Retinal pigment epithelial cell (primary cell): Measurements from ENCODE around the gene NUDT22.

ENCODE experiments used
- DNase-seq: peaks from one replicate; pipeline ENCODE4 v3.0.0-alpha.2; 2010; ENCODE audit warnings: low read depth
- H3K4me3 ChIP-seq: 2 replicates; pipeline ENCODE4 v1.5.1; 2011; ENCODE audit warnings: mild to moderate bottlenecking, low read length, control low read depth, moderate library complexity
- TF ChIP-seq, protein P1 (sequence below): conservative IDR thresholded peaks from 2 replicates; pipeline ENCODE4 v1.5.1; 2011; ENCODE audit warnings: low read depth, low read length, control low read depth, inconsistent platforms

Gene NUDT22

DNA sequence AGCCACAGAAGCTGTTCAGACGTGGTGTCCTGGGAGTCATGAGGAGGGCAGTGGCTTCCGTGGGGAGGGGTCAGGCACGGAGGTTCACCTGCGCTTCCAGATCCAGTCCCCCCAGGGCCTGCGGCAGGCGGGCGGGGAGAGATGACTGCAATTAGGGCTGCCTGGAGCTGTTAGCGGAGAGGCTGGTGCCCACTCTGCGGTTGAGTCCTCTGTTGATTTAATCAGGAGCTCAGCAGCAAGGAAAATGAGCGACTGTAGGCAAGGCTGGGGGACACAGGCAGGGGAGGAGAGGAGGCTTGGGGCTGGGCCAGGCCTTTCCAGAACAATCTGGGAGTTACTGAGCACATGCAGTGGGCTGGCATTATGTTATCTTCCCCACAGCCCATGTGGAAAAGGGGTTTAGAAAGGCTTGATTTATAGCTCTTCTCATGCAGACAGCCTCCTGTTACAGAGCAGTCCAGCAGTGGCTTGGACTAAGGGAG lies 38.3 kb downstream of the NUDT22 start:
- no peak for DNase-seq
- TF ChIP-seq, protein P1, sequence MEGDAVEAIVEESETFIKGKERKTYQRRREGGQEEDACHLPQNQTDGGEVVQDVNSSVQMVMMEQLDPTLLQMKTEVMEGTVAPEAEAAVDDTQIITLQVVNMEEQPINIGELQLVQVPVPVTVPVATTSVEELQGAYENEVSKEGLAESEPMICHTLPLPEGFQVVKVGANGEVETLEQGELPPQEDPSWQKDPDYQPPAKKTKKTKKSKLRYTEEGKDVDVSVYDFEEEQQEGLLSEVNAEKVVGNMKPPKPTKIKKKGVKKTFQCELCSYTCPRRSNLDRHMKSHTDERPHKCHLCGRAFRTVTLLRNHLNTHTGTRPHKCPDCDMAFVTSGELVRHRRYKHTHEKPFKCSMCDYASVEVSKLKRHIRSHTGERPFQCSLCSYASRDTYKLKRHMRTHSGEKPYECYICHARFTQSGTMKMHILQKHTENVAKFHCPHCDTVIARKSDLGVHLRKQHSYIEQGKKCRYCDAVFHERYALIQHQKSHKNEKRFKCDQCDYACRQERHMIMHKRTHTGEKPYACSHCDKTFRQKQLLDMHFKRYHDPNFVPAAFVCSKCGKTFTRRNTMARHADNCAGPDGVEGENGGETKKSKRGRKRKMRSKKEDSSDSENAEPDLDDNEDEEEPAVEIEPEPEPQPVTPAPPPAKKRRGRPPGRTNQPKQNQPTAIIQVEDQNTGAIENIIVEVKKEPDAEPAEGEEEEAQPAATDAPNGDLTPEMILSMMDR, result no peak
- no peak overlapping the region for H3K4me3 ChIP-seq

DNA sequence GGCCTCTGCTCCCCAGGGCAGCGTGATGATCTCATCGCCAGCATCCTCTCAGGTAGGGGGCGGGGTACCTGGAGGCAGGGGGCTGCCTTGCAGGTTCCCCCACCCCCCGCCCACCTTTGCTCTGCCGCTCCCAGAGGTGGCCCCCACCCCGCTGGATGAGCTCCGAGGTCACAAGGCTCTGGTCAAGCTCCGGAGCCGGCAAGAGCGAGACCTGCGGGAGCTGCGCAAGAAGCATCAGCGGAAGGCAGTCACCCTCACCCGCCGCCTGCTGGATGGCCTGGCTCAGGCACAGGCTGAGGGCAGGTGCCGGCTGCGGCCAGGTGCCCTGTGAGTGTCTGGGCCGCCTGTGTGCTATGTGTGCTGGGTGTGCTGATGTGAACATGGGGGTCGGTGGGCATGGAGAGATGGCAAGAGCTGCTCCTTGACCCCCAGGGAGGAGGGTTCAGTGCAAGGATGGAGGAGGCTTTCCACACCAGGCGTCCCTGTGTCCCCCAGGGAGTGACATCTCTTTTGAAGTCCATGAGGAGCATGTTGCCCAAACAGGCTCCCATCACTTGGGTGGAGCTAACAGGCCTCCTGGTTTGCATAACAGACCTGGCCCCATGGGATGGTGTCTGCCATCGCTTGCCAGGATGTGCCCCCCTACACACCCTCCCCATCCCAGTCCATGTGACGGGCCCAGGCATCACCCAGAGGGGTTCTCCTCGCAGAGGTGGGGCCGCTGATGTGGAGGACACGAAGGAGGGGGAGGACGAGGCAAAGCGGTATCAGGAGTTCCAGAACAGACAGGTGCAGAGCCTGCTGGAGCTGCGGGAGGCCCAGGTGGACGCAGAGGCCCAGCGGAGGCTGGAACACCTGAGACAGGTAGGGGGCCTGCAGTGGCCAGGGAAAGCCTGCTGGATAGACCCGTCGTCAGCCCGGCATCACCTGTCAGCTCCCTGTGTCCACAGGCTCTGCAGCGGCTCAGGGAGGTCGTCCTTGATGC lies 39.4 kb downstream of the NUDT22 start:
- DNase-seq, result no peak
- TF ChIP-seq, protein P1, result no peak
- H3K4me3 ChIP-seq, result no peak overlapping the region

DNA sequence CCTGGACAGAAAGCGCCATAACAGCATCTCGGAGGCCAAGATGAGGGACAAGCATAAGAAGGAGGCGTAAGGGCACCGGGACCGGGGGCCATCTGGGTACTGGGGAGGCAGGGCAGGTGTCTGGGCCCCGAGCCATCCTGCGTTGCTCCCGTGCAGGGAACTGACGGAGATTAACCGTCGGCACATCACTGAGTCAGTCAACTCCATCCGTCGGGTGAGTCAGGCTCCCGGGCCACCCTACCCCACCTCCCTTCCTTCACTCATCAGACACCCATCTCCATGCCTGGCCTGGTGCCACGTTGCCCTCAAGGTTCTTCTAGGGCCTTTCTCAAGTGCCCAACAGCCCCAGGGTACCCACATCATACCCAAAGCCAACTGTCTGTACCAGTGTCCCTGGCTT lies 40.3 kb downstream of the NUDT22 start:
- no peak for DNase-seq
- H3K4me3 ChIP-seq, result no peak overlapping the region

DNA sequence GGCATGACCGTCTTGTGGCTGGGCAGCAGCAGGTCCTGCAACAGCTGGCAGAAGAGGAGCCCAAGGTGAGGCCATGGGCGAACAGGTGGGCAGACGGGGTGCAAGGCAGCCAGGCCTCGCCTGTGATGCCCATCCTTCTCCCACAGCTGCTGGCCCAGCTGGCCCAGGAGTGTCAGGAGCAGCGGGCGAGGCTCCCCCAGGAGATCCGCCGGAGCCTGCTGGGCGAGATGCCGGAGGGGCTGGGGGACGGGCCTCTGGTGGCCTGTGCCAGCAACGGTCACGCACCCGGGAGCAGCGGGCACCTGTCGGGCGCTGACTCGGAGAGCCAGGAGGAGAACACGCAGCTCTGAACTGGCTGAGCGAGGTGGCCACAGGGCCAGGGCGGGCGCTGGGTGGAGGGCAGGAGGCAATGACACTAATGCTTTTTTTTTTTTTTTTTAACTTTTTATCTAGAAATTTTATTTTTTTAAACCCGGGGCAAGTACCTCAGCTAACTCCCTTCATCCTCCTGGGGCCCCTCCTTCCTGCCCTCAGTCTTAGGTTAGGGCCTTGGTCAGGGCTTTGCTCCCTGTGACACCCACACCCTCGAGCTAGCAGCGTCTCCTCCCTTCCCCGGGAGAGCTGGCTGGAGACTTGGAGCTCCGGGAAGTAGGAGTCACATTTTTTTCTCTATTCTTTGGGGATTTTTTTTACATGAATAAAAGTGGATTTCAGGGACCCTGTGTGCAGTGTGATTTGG lies 41.3 kb downstream of the NUDT22 start:
- DNase-seq, result no peak
- H3K4me3 ChIP-seq, result no peak overlapping the region
- TF ChIP-seq, protein P1, result no peak

More for the DNA sequence above, 40.3 kb downstream of the NUDT22 start:
- TF ChIP-seq, protein P1, result no peak

DNA sequence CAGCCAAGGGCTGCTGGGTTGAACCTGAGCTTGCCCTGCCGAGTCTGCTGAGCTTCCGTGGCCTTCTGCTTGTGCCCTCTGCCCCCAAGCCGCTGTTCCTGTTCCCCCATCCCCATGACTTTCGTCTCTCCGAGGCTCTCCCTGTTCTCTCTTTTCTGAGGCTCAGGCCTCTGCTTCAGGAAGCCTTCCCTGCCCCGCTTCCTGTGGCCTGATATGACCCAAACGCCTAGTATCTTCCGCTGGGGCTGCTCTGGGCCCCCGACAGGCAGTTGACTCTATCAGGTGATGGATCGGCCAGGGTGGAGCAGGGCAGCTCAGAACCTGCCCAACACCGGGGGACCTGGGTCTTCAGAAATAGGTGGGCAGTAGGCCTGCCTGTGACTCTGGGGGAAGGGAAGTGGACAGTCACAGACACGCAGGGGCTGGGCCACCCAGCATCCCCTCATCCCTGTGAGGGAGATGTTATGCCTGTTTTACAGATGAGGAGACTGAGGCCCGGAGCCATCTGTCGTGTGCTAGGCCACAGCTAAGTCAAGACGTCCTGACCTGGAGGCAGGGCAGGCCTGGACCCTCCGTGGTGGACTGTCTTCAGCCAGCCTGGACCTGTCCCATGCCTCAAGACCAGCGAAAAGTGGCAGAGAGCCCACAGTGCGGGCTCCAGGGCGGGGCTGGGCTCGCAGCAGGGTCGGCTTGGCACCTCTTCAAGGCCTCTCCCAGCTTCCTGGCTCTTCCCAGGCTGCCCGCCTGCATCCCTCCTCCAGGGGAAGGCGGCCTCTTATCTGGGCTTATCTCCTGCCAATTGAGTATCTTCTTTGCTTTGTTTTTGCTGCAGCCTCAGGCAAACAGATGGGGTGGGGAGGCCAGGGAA lies 42.2 kb downstream of the NUDT22 start:
- DNase-seq, result no peak
- TF ChIP-seq, protein P1, result no peak
- peak overlapping the region; percentile 64 for H3K4me3 ChIP-seq

DNA sequence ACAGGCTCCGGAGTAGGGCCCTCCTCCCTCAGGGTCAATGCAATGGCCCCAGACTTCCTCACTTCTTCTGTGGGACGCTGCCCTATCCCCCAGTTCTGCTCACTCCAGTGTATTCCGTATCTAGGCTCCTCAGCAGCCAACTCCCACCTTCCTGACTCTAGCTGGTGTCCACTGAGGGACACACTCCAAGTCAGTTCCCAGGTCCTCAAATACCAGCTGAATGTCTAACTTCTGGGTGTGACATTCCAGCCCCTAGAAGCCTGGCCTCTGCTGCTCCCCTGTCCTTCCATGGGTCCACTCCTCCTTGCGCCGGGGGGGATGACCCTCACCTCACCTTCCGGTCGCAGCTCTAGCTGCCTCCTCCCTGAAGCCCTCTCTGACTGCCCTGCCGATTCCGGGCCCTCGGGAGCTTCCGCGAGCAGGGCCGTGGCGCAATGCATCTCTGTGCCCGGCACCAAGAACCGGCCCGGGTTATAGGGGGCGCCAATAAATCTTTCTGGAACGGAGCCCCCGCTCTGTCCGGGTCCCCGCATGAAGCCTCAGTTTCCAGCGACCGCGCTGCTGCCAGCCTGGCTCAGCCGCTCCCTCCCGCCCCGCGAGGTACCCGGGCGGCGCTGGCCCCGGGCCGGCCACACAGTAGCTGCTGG lies 42.9 kb downstream of the NUDT22 start:
- no peak for DNase-seq
- TF ChIP-seq, protein P1, result no peak
- peak overlapping the region; percentile 64 for H3K4me3 ChIP-seq
